LoVo (cell line): ENCODE data around the gene LIN7B.
A peak's percentile ranks its signal among the peaks of the same experiment; 100 is the strongest.

Source experiments
- DNase-seq: peaks from one replicate; pipeline ENCODE4 v3.0.0-alpha.2; 2016; ENCODE audit warnings: low spot score

LIN7B gene

DNA sequence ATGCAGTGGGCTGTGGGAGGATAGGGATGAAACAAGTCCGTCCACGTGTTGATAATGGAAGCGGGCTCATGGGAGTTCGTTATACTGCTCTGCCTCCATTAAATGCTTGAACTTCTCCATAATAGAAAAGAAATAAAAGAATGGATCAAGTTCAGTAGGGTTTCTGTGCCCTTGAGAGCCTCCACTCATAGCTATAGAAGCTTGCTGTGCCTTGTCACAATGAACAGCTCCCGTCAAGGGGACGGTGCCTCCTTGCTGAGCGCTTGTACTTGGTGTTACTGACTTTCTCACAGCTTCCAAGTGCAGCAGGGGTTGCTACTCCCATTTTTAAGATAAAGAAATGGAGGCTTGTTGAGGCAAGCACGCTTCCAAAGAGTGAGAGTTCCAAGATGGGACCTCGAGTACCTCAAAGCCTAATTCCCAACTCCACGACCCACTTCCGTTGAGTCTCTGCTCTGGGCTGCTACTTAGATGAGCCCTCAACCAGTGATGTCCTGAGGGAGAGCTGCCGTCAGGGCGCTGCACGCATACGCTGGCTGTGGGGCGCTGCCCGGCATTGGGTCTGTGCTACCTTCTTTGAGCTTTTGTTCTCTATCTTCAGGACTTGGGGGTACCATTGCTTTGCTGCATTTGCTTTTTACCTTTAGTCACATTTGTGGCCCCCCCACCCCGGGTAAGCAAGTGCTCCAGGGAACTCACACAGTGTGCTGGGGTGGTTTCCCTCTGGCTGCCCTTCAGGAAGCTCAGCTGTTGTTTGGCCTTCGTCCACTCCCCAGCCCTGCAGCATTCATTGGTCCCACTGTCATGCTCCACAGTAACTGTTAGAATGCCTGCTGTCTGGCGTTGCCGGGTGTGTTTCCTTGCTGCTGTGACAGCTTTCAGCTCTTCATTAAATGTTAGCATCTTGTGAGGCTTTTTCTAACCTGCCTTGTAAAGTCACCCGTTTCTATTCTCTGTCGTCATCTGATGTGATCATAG lies 19.4 kb upstream of the LIN7B start:
- no peak for DNase-seq

DNA sequence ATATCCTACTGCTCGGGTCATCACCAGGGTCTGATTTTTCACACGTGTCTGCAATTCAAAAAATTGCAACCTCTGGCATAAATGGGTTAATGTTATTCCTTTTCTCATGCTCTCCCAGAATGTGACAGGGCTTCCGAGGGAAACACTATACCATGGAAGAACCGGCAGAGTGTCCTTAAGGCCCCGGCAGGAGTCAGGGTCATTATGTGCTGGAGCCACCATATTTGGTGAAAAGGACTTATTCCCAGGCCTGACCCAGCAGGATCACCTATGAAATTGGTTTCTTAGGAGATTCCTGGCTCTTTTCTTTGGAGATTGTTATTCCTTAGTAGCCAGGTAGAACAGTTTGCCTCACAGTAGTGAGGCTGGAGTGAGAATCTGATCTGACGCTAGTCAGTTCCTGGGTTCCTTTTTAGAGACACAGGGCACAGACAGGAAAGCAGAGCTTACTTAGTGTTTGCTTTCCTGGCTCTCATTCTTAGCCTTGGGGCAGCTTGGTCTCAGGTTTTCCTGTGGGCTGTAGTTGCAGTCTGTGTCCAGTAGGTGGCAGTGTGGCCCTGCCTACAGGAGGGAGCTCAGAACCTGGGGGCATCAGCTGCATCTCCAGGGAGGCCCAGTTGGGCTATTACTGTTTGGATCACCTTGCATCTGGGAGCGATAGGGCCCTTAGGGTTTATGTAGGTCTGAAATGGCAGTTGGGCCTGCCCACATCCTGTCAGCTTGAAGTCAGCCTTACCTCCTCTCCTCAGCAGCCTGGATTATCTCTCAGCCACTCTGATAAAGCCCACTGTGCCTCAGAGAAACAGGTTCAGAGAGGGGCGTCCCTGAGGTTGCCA lies 16.5 kb upstream of the LIN7B start:
- peak; percentile 65 for DNase-seq

DNA sequence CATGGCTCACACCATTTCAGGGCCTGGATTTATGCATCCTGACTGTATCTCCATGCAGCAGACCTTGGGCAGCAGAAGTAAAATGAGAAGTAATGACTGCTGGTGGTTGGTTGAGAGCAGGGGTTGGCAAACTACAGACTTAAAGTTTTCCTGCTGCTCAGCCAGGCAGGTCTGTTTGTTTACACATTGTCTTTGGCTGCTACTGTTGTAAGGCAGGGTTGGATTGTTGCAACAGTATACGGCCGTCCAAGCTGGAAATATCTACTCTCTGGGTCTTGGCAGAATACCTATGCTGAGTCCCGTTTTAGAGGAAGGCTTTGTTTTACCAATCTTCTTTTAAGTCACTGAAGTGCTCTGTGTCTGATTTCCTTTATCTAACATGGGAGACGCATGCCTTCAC lies 15.4 kb upstream of the LIN7B start:
- DNase-seq: no peak

DNA sequence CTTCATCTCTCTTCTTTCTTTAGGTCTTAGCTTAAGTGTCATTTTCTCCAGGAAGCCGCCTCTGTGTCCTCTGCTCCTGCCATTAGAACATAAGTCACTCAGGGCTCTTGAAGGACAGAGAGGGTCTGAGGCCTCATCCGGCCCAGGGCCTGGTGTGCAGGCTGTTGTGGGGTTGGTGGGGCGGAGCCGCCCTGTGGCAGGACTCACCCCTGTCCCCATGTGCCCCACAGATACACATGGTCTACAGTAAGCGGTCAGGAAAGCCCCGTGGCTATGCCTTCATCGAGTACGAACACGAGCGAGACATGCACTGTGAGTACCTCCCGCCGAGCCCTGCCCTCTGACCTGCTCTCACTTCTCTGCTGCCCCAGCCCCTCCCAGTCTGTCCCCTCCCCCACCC lies 13.0 kb upstream of the LIN7B start:
- no peak for DNase-seq

DNA sequence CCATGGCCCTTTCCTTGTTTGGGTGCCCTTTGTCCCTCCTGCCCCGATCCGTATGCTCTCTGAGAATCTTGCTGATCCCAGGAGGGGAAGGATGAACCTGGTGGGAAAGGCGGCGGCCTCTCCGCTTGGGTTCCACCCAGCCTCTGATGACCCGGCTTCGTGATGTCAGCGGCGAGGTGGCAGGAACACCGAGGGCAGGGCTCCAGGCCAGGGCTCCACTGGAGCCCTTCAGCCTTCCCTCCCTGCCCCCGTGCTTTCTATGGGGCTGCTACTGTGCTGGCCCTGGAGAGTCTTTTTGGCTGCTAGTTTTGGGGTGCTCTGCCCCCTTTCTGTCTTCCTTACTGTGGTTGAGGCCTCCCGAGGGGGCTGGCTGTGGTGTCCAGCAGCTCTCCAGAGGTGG lies 11.9 kb upstream of the LIN7B start:
- DNase-seq: no peak

DNA sequence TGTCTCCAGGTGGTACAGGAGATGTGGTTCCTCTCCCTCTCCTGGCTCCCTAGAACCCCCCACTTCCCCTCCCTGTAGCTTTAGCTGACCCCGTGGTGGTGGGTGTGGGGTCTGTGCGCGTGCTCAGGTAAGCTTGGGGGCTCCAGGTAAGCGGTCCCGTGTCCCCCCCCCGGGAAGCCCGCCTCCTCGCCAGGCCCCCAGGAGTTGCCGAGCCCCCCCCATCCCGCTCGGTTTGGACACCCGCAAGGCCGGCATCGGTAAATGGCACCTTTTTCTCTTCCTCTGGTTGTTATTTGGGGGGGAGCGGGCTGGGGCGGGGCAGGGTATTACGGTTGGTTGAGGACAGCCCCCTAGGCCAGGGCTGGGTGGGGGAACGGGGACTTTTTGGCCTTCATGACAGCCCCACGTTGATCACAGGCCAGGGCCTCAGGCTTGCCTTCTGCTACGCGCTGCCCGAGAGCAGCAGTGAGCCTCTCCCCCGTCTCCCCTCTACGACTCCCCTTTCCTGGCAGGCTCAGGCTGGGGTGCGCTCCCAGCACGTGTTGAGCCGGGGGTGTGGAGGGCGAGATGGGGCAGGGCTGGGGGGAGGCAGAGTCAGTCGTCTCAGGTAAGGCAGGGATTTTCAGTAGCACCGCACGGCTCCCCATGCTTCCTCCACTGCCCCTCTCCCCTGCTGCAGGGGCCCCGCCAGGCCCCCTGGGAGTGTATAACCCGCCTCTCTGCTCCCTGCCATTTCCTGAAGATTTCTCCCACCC lies 10.7 kb upstream of the LIN7B start:
- DNase-seq: no peak

DNA sequence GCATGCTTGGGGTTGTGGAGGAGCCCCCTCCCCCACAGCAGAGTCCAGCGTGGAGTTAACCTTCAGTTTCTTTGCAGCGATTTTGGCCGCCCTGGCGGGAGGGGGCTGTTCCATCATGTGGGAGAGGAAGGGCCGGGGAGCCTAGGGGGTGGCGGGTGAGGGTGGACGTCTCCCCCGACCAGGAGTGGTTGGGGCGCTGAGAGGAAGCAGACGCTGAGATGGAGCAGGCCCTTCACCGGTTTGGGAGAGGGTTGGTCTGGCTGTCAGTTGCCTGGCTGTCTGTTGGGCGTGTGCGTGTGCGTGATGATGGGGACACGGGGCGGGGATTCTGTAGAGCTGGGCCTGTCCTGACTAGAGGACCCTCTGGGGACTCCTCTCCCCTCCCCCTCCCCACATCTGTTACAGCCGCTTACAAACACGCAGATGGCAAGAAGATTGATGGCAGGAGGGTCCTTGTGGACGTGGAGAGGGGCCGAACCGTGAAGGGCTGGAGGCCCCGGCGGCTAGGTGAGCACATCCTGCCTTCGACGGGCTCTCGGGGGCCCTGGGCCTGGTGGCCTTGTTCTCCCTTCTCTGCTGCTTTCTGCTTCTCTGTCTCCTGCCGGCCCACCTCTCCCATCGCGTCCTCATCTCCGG lies 9.8 kb upstream of the LIN7B start:
- DNase-seq: no peak

DNA sequence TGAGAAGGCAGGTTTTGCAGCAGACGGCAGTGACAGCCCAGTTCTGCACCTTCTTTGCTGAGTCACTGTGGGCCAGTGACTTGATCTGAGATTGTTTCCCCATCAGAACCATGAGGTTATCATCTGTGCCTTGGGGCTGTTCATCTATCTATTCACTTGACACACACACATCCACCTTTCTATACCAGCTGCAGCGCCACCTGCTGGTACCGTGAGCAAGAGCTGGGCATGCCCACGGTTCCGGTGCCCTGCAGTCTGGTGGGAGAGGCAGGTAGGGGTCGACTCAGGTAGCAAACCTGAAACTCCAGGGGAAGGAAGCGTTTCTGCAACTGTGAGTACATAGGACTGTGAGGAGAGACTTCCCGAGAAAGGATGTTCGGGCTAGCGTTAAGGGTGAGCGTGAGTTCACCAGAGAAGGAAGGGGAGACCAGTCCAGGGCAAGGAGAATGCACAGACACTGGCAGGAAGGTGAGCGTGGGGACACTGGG lies 7.5 kb upstream of the LIN7B start:
- DNase-seq: no peak

DNA sequence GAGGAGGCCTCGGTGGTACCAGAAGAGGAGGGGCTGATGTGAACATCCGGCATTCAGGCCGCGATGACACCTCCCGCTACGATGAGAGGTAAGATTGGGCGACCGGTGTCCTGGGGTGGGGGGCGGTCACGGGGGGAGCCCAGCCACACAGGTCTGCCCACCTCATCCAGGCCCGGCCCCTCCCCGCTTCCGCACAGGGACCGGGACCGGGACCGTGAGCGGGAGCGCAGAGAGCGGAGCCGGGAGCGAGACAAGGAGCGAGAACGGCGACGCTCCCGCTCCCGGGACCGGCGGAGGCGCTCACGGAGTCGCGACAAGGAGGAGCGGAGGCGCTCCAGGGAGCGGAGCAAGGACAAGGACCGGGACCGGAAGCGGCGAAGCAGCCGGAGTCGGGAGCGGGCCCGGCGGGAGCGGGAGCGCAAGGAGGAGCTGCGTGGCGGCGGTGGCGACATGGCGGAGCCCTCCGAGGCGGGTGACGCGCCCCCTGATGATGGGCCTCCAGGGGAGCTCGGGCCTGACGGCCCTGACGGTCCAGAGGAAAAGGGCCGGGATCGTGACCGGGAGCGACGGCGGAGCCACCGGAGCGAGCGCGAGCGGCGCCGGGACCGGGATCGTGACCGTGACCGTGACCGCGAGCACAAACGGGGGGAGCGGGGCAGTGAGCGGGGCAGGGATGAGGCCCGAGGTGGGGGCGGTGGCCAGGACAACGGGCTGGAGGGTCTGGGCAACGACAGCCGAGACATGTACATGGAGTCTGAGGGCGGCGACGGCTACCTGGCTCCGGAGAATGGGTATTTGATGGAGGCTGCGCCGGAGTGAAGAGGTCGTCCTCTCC lies 6.3 kb upstream of the LIN7B start:
- no peak for DNase-seq

DNA sequence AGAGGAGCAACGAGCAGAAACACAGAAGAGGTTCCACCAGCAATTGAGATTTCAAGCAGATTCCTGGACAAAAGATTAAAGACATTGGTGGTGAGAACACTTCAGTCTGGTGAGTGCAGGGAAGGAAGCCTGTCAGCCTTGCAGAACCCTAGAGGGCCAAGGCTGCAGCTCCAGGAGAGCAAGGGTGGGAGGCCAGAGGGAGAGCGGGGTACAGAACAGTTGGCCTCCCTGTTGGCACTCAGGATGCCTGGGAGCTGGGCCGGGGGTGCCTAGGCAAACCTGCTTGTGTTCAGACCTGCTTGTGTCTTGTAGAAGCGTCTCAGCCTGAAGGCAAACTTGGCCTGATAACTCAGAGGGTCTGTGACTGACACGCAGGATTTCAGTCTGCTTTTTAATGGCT lies 5.1 kb upstream of the LIN7B start:
- no peak for DNase-seq

DNA sequence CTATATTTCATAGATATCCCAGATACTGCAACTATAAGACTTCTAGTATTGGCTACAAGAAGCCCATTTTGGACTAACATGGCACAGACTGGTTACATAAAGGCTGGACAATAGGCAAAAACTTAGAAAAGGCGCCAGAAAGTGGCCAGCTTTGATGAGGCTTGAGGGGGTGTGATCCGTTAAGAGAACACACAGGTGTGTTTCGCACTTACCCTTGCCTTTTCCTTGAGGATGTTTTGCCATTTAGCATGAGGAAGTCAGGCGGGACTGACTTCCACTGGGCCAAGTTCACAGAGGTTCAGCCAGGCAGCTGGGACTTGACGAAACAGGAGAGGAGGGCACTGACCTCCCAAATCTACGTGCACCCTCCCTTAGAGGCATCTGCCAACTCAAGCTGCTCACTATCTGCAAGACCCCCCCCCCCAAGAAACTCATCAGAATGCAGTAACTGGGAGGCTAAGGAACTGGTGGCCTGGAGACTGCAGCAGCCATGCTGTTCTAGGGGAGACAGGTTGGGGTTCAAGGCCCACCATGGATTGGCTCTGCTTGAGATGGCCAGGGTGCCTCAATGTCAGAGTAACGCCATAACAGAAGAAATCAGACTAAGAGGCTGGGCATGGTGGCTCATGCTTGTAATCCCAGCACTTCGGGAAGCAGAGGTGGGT lies 4.5 kb upstream of the LIN7B start:
- no peak for DNase-seq

DNA sequence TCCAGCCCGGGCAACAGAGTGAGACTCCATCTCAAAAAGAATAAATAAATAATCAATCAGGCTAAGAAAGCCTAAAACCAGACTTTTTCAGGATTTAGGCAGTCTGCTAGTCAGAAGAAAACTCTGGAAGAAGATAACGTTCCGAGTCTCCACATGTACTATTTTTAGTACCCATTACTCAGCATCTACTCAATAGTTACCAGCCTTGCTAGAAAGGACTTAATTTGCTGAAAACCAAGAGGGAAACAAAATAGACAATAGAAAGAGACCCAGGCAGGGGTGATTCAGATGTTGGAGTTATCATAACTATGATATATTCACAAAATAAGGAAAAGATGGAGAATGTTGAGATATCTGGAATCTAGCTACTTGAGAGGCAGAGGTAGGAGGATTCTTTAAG lies 3.6 kb upstream of the LIN7B start:
- DNase-seq: no peak

DNA sequence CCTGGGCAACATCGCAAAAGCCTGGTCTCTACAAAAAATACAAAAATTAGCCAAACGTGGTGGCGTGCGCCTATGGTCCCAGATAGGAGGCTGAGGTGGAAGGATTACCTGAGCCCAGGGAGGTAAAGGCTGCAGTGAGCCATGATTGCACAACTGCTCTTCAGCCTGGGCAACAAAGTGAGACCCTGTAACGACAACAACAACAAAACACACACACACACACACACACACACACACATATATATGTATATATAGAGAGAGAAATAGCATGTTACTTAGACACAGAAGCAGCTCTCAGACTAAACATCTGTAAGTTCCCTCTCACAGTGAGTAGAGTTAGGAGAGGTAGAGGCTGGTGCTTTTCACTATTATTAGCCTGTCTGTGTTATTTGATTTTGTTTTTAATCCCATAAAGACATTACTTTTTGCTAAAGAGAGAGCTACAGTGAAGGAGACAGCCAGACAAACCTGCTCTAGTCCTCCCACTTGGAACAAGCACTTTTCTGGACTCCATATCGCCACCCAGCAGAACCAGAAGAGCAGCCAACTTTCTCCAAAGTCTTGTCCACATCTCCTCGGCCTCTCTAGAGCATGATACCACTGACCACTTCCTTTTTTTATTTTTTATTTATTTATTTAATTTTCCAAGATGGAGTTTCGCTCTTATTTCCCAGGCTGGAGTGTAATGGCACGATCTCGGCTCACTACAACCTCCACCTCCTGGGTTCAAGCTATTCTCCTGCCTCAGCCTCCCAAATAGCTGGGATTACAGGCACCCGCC lies 2.8 kb upstream of the LIN7B start:
- no peak for DNase-seq

DNA sequence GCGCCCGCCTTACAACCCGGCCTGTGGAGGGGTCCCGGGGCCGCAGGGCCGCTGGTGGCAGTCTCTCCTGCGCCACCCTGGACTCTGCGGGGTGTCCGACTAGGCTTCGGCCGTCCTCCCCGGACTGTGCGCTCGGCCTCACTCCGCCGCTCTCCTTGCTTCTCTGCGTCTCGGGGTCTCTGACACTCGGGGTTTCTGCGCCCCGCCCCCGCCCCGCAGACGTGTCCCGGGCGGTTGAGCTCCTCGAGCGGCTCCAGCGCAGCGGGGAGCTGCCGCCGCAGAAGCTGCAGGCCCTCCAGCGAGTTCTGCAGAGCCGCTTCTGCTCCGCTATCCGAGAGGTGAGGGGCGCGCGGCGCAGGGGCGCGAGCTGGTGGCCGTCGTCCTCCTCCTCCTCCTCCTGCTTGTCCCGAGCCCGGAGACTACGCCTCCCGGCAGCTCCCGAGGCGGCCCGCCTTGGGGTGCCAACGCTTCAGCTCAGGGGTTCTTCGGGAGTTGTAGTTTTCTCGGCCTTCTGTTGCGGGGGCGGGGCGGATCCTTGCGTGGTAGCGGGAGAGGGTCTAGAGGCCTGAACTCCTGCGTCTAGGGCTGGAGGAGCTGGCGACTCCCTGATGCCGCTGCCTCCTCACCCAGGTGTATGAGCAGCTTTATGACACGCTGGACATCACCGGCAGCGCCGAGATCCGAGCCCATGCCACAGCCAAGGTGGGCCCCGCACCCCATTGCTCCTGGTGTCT lies 627 bp downstream of the LIN7B start:
- no peak for DNase-seq

DNA sequence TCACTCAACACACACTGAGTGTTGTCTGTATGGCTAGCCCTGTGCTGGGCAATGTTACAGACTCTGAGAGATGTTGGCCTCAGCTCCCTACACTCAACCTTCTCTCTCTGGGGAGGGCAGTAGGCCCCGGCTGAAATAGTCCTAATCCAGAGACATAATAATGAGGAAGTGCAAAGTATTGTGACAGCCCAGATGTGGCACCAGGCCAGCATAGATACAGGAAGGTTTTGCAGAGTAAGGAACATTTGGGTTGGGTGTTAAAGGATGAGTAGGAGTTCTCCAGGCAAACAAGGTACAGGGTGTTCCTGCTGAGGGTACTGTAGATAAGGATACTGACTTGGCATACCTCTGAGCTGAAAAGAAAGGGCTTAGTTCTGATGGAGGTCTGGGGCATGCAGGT lies 2.4 kb downstream of the LIN7B start:
- no peak for DNase-seq

DNA sequence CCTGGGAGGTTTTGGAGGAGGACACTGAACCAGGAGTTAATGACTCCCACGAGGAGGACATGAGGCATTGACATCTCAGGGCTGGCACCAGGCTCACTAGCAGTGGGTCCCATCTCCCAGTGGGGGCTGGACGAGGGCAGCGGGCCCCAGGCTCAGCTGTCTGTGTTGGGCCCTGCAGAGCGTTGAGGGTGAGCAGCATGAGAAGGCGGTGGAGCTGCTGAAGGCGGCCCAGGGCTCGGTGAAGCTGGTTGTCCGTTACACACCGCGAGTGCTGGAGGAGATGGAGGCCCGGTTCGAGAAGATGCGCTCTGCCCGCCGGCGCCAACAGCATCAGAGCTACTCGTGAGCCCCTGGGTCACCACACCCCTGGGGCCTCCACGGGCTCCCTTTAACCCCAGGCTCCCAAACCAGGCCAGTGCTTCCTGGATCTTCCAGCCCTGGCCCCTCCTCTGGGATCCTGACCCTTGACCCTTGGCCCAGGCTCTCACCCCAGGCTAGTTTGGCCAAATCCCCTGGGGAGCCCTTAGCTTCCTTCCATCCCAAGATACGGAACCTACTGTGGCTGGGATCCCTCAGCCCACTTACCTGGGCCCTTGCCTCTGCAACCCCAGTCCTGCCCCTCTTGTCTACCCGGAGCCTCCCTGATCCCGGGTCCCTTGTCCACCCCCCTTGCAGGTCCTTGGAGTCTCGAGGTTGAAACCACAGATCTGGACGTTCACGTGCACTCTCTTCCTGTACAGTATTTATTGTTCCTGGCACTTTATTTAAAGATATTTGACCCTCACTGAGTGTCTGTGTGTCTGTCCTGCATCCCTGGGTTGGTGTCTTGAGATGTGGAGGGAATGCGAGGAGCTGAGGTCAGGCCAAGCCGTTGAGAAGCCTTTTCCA lies 3.8 kb downstream of the LIN7B start:
- no peak for DNase-seq

DNA sequence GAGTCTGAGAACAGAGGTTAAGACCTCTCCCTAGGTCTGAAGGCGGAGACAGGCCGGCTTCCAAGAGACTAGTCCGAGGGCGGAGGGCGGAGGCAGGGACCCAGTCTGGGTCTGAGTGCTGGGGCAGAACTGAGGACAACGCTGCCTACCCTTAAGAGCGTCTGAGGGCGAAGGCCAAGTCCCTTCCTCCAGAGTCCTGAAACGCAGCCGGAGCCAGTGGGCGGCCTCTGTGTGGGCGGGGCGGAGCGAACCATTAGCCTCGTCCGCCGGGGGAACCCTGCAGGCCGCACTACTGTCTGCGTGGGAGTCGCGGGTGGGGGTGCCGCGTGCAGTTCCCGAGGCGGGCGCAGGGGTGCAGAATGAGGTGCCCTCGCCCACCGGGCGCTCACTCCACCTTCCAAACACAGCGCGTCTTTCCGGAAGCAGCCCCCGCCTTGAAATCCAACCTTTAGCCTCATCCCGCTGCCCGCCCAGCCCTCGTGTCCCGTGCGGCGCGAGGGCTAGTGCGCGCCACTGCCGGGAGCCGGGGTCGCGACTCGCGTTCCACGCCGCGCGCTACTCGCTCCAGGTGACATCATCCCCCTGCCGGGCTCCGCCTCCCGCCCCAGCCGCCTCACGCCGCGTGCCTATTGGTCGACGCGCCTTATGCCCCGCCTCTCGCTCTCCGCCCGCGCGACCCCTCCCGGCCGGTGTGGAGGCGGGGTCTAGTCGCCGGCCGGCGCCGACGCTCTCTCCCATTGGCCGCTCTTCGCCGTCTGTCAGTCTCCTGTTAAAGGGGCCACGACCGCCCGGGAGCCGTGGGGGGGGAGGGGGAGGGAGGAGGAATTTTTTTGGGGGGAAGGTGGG lies 4.6 kb downstream of the LIN7B start, which contains the start of gene C19orf73:
TSS of gene C19orf73 (minus strand) at position 579 of the 846 bp plus-strand sequence. CDS start at position 458, 121 bp downstream.
- DNase-seq: peak; percentile 97
